ENCODE measurements around the gene ADTRP. TPM values are rescaled to one million over a fixed set of nuclear protein-coding genes. Genes with fewer than 3 reads are reported as not detected.

Gene ADTRP
- total RNA-seq, 3 donors from 2014 or later (not counting 1 experiment from before 2014, with no cell fraction given), result 1.1 to 1.5 TPM; not detected in 1

GRCh38 chr6:11706171-11706570, 72.4 kb downstream of the ADTRP start:
- H3K9me3 Mint-ChIP-seq, result no peaks in the 10 kb centered on the region
- 93% methylated on average over 4 of the region's 4 CpGs for WGBS (ENCODE audit: insufficient coverage)

GRCh38 chr6:11705483-11705882, 73.1 kb downstream of the ADTRP start:
- no peak overlapping the region for H3K27ac Mint-ChIP-seq
- peaks cover 0 to under 1% of the 10 kb centered on the region in 2 donors for H3K27me3 Mint-ChIP-seq (ENCODE audit: low read depth in 2 of 2)
- H3K4me3 Mint-ChIP-seq, result no peak overlapping the region
- intact Hi-C loops (cut with micrococcal nuclease), result no loop called here
- Histone ChIP-seq H3K36me3 (ENCODE audit: control insufficient read depth, insufficient read depth, low read length) (no peaks in the 10 kb centered on the region), H3K4me3 (ENCODE audit: low read length) (no peak overlapping the region), H3K9me3 (ENCODE audit: control insufficient read depth, insufficient read depth, low read length) (no peaks in the 10 kb centered on the region), H3K27ac (ENCODE audit: low read length) (no peak overlapping the region), H3K27me3 (ENCODE audit: control insufficient read depth, insufficient read depth, low read length) (no peaks in the 10 kb centered on the region), H3K4me1 (ENCODE audit: control insufficient read depth, insufficient read depth, low read length) (no peaks in the 10 kb centered on the region)
- no peaks in the 10 kb centered on the region for H3K9me3 Mint-ChIP-seq
- H3K4me1 Mint-ChIP-seq, result no peaks in the 10 kb centered on the region
- DNase-seq (no peak), ATAC-seq (no peak)
- WGBS (ENCODE audit: insufficient coverage), result 84% methylated on average over 4 of the region's 4 CpGs
- no peak for TF ChIP-seq CTCF (IDR thresholded peaks at IDR 0.05)
- no peaks in the 10 kb centered on the region for H3K36me3 Mint-ChIP-seq

More at GRCh38 chr6:11706171-11706570, 72.4 kb downstream of the ADTRP start:
- DNase-seq, result no peak
- Histone ChIP-seq H3K4me3 (ENCODE audit: low read length) (no peak overlapping the region), H3K27ac (ENCODE audit: low read length) (no peak overlapping the region), H3K27me3 (ENCODE audit: control insufficient read depth, insufficient read depth, low read length) (no peaks in the 10 kb centered on the region), H3K36me3 (ENCODE audit: control insufficient read depth, insufficient read depth, low read length) (no peaks in the 10 kb centered on the region), H3K4me1 (ENCODE audit: control insufficient read depth, insufficient read depth, low read length) (no peaks in the 10 kb centered on the region), H3K9me3 (ENCODE audit: control insufficient read depth, insufficient read depth, low read length) (no peaks in the 10 kb centered on the region)
- H3K27ac Mint-ChIP-seq, result no peak overlapping the region
- TF ChIP-seq CTCF (IDR thresholded peaks at IDR 0.05), result no peak
- no peaks in the 10 kb centered on the region for H3K4me1 Mint-ChIP-seq
- peaks cover 0 to 2% of the 10 kb centered on the region in 2 donors for H3K27me3 Mint-ChIP-seq (ENCODE audit: low read depth in 2 of 2)
- intact Hi-C loops (cut with micrococcal nuclease), result no loop called here
- no peaks in the 10 kb centered on the region for H3K36me3 Mint-ChIP-seq
- no peak for ATAC-seq
- H3K4me3 Mint-ChIP-seq, result no peak overlapping the region

GRCh38 chr6:11705069-11705468, 73.5 kb downstream of the ADTRP start:
- ATAC-seq, result no peak
- Mint-ChIP-seq H3K9me3 (no peaks in the 10 kb centered on the region), H3K27ac (no peak overlapping the region), H3K4me1 (no peaks in the 10 kb centered on the region), H3K4me3 (no peak overlapping the region), H3K27me3 (ENCODE audit: low read depth in 2 of 2) (no peaks in the 10 kb centered on the region), H3K36me3 (no peaks in the 10 kb centered on the region)
- H3K27ac ChIP-seq (ENCODE audit: low read length), result no peak overlapping the region
- no peaks in the 10 kb centered on the region for H3K4me1 ChIP-seq (ENCODE audit: control insufficient read depth, insufficient read depth, low read length)
- intact Hi-C loops (cut with micrococcal nuclease), result no loop called here
- no peaks in the 10 kb centered on the region for H3K9me3 ChIP-seq (ENCODE audit: control insufficient read depth, insufficient read depth, low read length)
- H3K27me3 ChIP-seq (ENCODE audit: control insufficient read depth, insufficient read depth, low read length), result no peaks in the 10 kb centered on the region
- WGBS (ENCODE audit: insufficient coverage), result 97% methylated on average over 4 of the region's 7 CpGs
- no peak for DNase-seq
- no peak overlapping the region for H3K4me3 ChIP-seq (ENCODE audit: low read length)
- no peaks in the 10 kb centered on the region for H3K36me3 ChIP-seq (ENCODE audit: control insufficient read depth, insufficient read depth, low read length)
- no peak for TF ChIP-seq CTCF (IDR thresholded peaks at IDR 0.05)

- DNase-seq (no peak), ATAC-seq (no peak)
- H3K27me3 Mint-ChIP-seq (ENCODE audit: low read depth in 2 of 2), result no peaks in the 10 kb centered on the region
- Histone ChIP-seq H3K27ac (ENCODE audit: low read length) (no peak overlapping the region), H3K4me3 (ENCODE audit: low read length) (no peak overlapping the region), H3K9me3 (ENCODE audit: control insufficient read depth, insufficient read depth, low read length) (no peaks in the 10 kb centered on the region), H3K36me3 (ENCODE audit: control insufficient read depth, insufficient read depth, low read length) (no peaks in the 10 kb centered on the region), H3K4me1 (ENCODE audit: control insufficient read depth, insufficient read depth, low read length) (no peaks in the 10 kb centered on the region), H3K27me3 (ENCODE audit: control insufficient read depth, insufficient read depth, low read length) (no peaks in the 10 kb centered on the region)
- TF ChIP-seq CTCF (IDR thresholded peaks at IDR 0.05), result no peak
- H3K4me1 Mint-ChIP-seq, result no peaks in the 10 kb centered on the region
- no peak overlapping the region for H3K27ac Mint-ChIP-seq
- H3K4me3 Mint-ChIP-seq, result no peak overlapping the region
- no peaks in the 10 kb centered on the region for H3K9me3 Mint-ChIP-seq
- intact Hi-C loops (cut with micrococcal nuclease), result loop anchor here (5.0 kb wide), 1 partner anchor 529 kb away; no protein-coding TSS in a partner anchor
- no peaks in the 10 kb centered on the region for H3K36me3 Mint-ChIP-seq
- WGBS (ENCODE audit: insufficient coverage), result 100% methylated on average over 2 of the region's 6 CpGs
Measured at GRCh38 chr6:11703725-11704124, 74.9 kb downstream of the ADTRP start.
